PFSK-1 (cell line): ENCODE measurements around the gene TIMM17A.

Experiments
- POLR2AphosphoS5 ChIP-seq: IDR thresholded peaks from 2 replicates; pipeline ENCODE4 v1.6.1; 2012; ENCODE audit warnings: low read depth, mild to moderate bottlenecking, control low read depth, low read length, moderate library complexity
- SIN3A ChIP-seq: IDR thresholded peaks from 2 replicates; pipeline ENCODE4 v1.6.1; 2012; ENCODE audit warnings: mild to moderate bottlenecking, low read length, moderate library complexity, borderline replicate concordance; ENCODE audit not compliant: insufficient read depth
- TAF1 ChIP-seq: IDR thresholded peaks from 2 replicates; pipeline ENCODE4 v1.6.1; 2012; ENCODE audit warnings: low read length, control low read depth, borderline replicate concordance; ENCODE audit not compliant: insufficient read depth
- TF ChIP-seq, protein P1 (sequence below), 2 experiments: IDR thresholded peaks; 2 replicates each; pipeline versions ENCODE4 v1.6.1 to v1.8.0; 2011 to 2012; ENCODE audit warnings: low read depth in 2 of 2, low read length in 2 of 2, control low read depth in 1 of 2, inconsistent platforms in 1 of 2, mild to moderate bottlenecking in 1 of 2, moderate library complexity in 1 of 2; ENCODE audit not compliant: insufficient read depth in 1 of 2

- no peak for TF ChIP-seq TAF1
- no peak for TF ChIP-seq POLR2AphosphoS5
- TF ChIP-seq, protein P1, sequence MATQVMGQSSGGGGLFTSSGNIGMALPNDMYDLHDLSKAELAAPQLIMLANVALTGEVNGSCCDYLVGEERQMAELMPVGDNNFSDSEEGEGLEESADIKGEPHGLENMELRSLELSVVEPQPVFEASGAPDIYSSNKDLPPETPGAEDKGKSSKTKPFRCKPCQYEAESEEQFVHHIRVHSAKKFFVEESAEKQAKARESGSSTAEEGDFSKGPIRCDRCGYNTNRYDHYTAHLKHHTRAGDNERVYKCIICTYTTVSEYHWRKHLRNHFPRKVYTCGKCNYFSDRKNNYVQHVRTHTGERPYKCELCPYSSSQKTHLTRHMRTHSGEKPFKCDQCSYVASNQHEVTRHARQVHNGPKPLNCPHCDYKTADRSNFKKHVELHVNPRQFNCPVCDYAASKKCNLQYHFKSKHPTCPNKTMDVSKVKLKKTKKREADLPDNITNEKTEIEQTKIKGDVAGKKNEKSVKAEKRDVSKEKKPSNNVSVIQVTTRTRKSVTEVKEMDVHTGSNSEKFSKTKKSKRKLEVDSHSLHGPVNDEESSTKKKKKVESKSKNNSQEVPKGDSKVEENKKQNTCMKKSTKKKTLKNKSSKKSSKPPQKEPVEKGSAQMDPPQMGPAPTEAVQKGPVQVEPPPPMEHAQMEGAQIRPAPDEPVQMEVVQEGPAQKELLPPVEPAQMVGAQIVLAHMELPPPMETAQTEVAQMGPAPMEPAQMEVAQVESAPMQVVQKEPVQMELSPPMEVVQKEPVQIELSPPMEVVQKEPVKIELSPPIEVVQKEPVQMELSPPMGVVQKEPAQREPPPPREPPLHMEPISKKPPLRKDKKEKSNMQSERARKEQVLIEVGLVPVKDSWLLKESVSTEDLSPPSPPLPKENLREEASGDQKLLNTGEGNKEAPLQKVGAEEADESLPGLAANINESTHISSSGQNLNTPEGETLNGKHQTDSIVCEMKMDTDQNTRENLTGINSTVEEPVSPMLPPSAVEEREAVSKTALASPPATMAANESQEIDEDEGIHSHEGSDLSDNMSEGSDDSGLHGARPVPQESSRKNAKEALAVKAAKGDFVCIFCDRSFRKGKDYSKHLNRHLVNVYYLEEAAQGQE (IDR thresholded peaks at IDR 0.05; ENCODE audit: insufficient read depth in 1 of 2, low read depth in 2 of 2, low read length in 2 of 2) = no peak
- TF ChIP-seq SIN3A = no peak
Measured at GRCh38 chr1:201958348-201958747, 3.0 kb downstream of the TIMM17A start.
